Endothelial cell of umbilical vein (primary cell): Measurements from ENCODE around the gene POLD3. TPM values are rescaled to one million over a fixed set of nuclear protein-coding genes. Genes with fewer than 3 reads are reported as not detected.

Source experiments
- BruUV-seq: library from RNA; stranded (reverse); fragments of 400-500 nt; replicated peaks from 2 replicates; lab custom pipeline; 2021; lab: Mats Ljungman, UMichigan
- CTCF ChIA-PET: fragments of 300-600, 350-600 bp; sonication (Branson Sonifier 250); formaldehyde crosslinking; loops from one replicate; lab custom pipeline; 2021; ENCODE audit warnings: antibody characterized with exemption, inconsistent platforms; lab: Charles Lee
- POLR2A ChIA-PET: fragments of 300-600, 350-600 bp; sonication (Branson Sonifier 250); formaldehyde crosslinking; loops from one replicate; lab custom pipeline; 2021; ENCODE audit warnings: antibody characterized with exemption, inconsistent platforms; lab: Charles Lee
- DNase-seq: peaks from one replicate; pipeline ENCODE4 v3.0.0-alpha.2; 2011; ENCODE audit warnings: low read depth, low spot score
- FAIRE-seq: peaks from 2 replicates; lab custom pipeline; 2011; peaks lifted over from hg19 to GRCh38; lab: Jason Lieb, UNC
- H2AFZ ChIP-seq: 2 replicates; pipeline ENCODE4 v1.6.0; 2012; ENCODE audit warnings: low read depth, low read length, control low read depth, inconsistent platforms
- H3K27ac ChIP-seq: 2 replicates; pipeline ENCODE4 v1.5.1; 2011; ENCODE audit warnings: low read depth, mild to moderate bottlenecking, control low read depth, low read length, moderate library complexity; ENCODE audit not compliant: insufficient read depth
- H3K27me3 ChIP-seq, 2 experiments: 2 replicates each; pipeline versions ENCODE4 v1.6.0 to v1.6.1; 2011; ENCODE audit warnings: low read length in 2 of 2, mixed read lengths in 1 of 2; ENCODE audit not compliant: control insufficient read depth in 2 of 2, insufficient read depth in 2 of 2
- H3K36me3 ChIP-seq, 2 experiments: 2 replicates in 1 of 2; 3 replicates in 1 of 2; pipeline ENCODE4 v1.5.1; 2011; ENCODE audit warnings: low read length in 2 of 2, mild to moderate bottlenecking in 1 of 2, moderate library complexity in 1 of 2; ENCODE audit not compliant: control insufficient read depth in 2 of 2, insufficient read depth in 2 of 2; ENCODE audit errors: extremely low read depth in 1 of 2
- H3K4me1 ChIP-seq: 3 replicates; pipeline ENCODE4 v1.5.1; 2011; ENCODE audit warnings: mild to moderate bottlenecking, low read length; ENCODE audit not compliant: control insufficient read depth, insufficient read depth; ENCODE audit errors: extremely low read depth
- H3K4me2 ChIP-seq: 2 replicates; pipeline ENCODE4 v1.6.1; 2011; ENCODE audit warnings: low read length, control low read depth, mixed read lengths; ENCODE audit not compliant: insufficient read depth
- H3K4me3 ChIP-seq, 3 experiments: fragments of 200-600 bp in 1 of 3; sonication (generic), shearing (Covaris generic) in 1 of 3; replicated peaks in 1 of 3; 2 replicates each; pipeline ENCODE4 v1.5.1; 2011 to 2016; ENCODE audit warnings: control low read depth in 3 of 3, low read length in 3 of 3, mild to moderate bottlenecking in 2 of 3, inconsistent platforms in 1 of 3, low read depth in 1 of 3, moderate library complexity in 1 of 3; ENCODE audit not compliant: insufficient read depth in 1 of 3
- H3K79me2 ChIP-seq: 2 replicates; pipeline ENCODE4 v1.6.0; 2012; ENCODE audit warnings: low read length, inconsistent platforms; ENCODE audit not compliant: control insufficient read depth, insufficient read depth
- H3K9ac ChIP-seq: replicated peaks from 2 replicates; pipeline ENCODE3; 2011; ENCODE audit warnings: low read length, control low read depth; ENCODE audit not compliant: insufficient read depth; ENCODE audit errors: extremely low read depth
- H3K9me1 ChIP-seq: replicated peaks from 3 replicates; pipeline ENCODE4 v1.6.0; 2011; ENCODE audit warnings: mild to moderate bottlenecking, low read length; ENCODE audit not compliant: control insufficient read depth, insufficient read depth; ENCODE audit errors: extremely low read depth
- H3K9me3 ChIP-seq: replicated peaks from 2 replicates; pipeline ENCODE4 v1.5.1; 2012; ENCODE audit warnings: low read length, inconsistent platforms; ENCODE audit not compliant: control insufficient read depth, insufficient read depth
- H4K20me1 ChIP-seq: replicated peaks from 2 replicates; pipeline ENCODE3; 2011; ENCODE audit warnings: mild to moderate bottlenecking, low read length; ENCODE audit not compliant: control insufficient read depth, insufficient read depth; ENCODE audit errors: extremely low read depth
- CTCF ChIP-seq, 2 donors: IDR thresholded peaks; 1 replicate in 1 of 2; 2 replicates in 1 of 2; pipeline ENCODE4 v1.5.1; 2011; ENCODE audit warnings: low read length in 2 of 2, mild to moderate bottlenecking in 2 of 2, moderate library complexity in 2 of 2, control low read depth in 1 of 2, inconsistent platforms in 1 of 2, low read depth in 1 of 2; ENCODE audit not compliant: insufficient read depth in 1 of 2; ENCODE audit errors: extremely low read depth in 1 of 2
- EZH2 ChIP-seq: IDR thresholded peaks from 2 replicates; pipeline ENCODE4 v1.6.1; 2012; ENCODE audit warnings: borderline replicate concordance, low read depth, mild to moderate bottlenecking, moderate library complexity, low read length, inconsistent platforms; ENCODE audit not compliant: severe bottlenecking
- FOS ChIP-seq: IDR thresholded peaks from 2 replicates; pipeline ENCODE4 v1.6.1; 2011; ENCODE audit warnings: mild to moderate bottlenecking, low read length, moderate library complexity, borderline replicate concordance; ENCODE audit not compliant: insufficient read depth
- GATA2 ChIP-seq: IDR thresholded peaks from 2 replicates; pipeline ENCODE4 v1.7.0; 2011; ENCODE audit warnings: low read depth, mild to moderate bottlenecking, moderate library complexity, mixed read lengths, low read length; ENCODE audit not compliant: insufficient read length, insufficient read depth
- JUN ChIP-seq: IDR thresholded peaks from 2 replicates; pipeline ENCODE4 v1.6.1; 2011; ENCODE audit warnings: borderline replicate concordance, low read depth; ENCODE audit not compliant: insufficient read length, insufficient read depth
- MYC ChIP-seq: IDR thresholded peaks from one replicate; pipeline ENCODE4 v1.6.1; 2011; ENCODE audit warnings: mild to moderate bottlenecking, low read depth, low read length
- POLR2A ChIP-seq: IDR thresholded peaks from 2 replicates; pipeline ENCODE4 v1.6.1; 2012; ENCODE audit warnings: low read depth, mild to moderate bottlenecking, control low read depth, low read length
- POLR2AphosphoS5 ChIP-seq: IDR thresholded peaks from 2 replicates; pipeline ENCODE4 v1.6.1; 2012; ENCODE audit warnings: low read depth, mild to moderate bottlenecking, control low read depth, low read length, moderate library complexity; ENCODE audit not compliant: insufficient read depth
- dilution Hi-C: fragments of 300-500 bp; cut with MboI; formaldehyde crosslinking; loops from one replicate; pipeline ENCODE4 v1.15.0; 2019; ENCODE audit warnings: low sequenced_read_pairs; ENCODE audit not compliant: extremely low pct_ligation_motif_present
- intact Hi-C: fragments of 100-400 bp; cut with micrococcal nuclease; formaldehyde crosslinking; loops from one replicate; pipeline ENCODE4 v1.10.0; 2022
- polyA plus RNA-seq, 4 experiments: library from polyadenylated mRNA; depleted of rRNA in 3 of 4; stranded (reverse) in 3 of 4; unstranded in 1 of 4; fragments of >200 nt; gene quantifications; 2 replicates each; pipeline versions ENCODE4 v1.2.1 to v1.2.3, GENCODE V29; 2011 to 2012; ENCODE audit warnings: missing spikeins in 1 of 4
- total RNA-seq: library from RNA; stranded (reverse); gene quantifications from 2 replicates; pipeline ENCODE4 v1.2.3, GENCODE V29; 2021
- TF ChIP-seq, protein P1 (sequence below): IDR thresholded peaks from 2 replicates; pipeline ENCODE4 v1.6.1; 2011; ENCODE audit not compliant: insufficient read depth, insufficient read length

Gene POLD3
- total and polyA plus RNA-seq, 2 donors (not counting 3 experiments of a cell fraction or from before 2014, with no cell fraction given), result 8.9 to 25.2 TPM

GRCh38 chr11:74551754-74552145 lies 40.6 kb upstream of the POLD3 start:
- H3K9me3 ChIP-seq, result no peaks in the 10 kb centered on the region
- dilution Hi-C loops (no loop called here), intact Hi-C loops (no loop called here)
- H3K27me3 ChIP-seq, result peaks cover 6% of the 10 kb centered on the region in 2 experiments
- DNase-seq (no peak), FAIRE-seq (no peak)
- H3K4me2 ChIP-seq, result no peak overlapping the region
- no peaks in the 10 kb centered on the region for H3K4me1 ChIP-seq
- no peaks in the 10 kb centered on the region for H4K20me1 ChIP-seq
- no peaks in the 10 kb centered on the region for H3K79me2 ChIP-seq
- H3K36me3 ChIP-seq, result no peaks in the 10 kb centered on the region
- H3K9me1 ChIP-seq, result no peaks in the 10 kb centered on the region
- CTCF ChIA-PET, result interaction anchor here (1.3 to 2.3 kb wide), 2 partner anchors 8 to 98 kb away, joined by 5 to 6 read pairs; no protein-coding TSS in a partner anchor
- BruUV-seq, result no TSS peak
- TF ChIP-seq POLR2A (no peak), MYC (no peak), GATA2 (no peak), EZH2 (no peak), JUN (no peak), FOS (no peak), CTCF (IDR thresholded peaks at IDR 0.05; ENCODE audit: extremely low read depth in 1 of 2, insufficient read depth in 1 of 2, low read depth in 1 of 2, low read length in 2 of 2) (no peak), POLR2AphosphoS5 (no peak)
- TF ChIP-seq, protein P1, sequence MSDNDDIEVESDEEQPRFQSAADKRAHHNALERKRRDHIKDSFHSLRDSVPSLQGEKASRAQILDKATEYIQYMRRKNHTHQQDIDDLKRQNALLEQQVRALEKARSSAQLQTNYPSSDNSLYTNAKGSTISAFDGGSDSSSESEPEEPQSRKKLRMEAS, result no peak
- POLR2A ChIA-PET, result no interaction called here
- H3K9ac ChIP-seq, result no peak overlapping the region
- H2AFZ ChIP-seq, result no peak overlapping the region
- H3K27ac ChIP-seq, result no peak overlapping the region
- H3K4me3 ChIP-seq, result no peak overlapping the region
